Trophoblast cell (in vitro differentiated cells and primary cell): ENCODE data around the gene RBFOX2.

Experiments used
- DNase-seq, 2 donors: peaks; one replicate each; pipeline ENCODE4 v3.0.0-alpha.2; 2016
- H2AFZ ChIP-seq: 2 replicates; pipeline ENCODE4 v1.6.1; 2013; ENCODE audit warnings: low read length, moderate library complexity, mild to moderate bottlenecking; ENCODE audit not compliant: insufficient read depth, poor library complexity
- H2AK5ac ChIP-seq: 2 replicates; pipeline ENCODE4 v1.6.1; 2013; ENCODE audit warnings: mild to moderate bottlenecking, low read length
- H2BK120ac ChIP-seq: 2 replicates; pipeline ENCODE4 v1.6.1; 2013; ENCODE audit warnings: low read length, mild to moderate bottlenecking, moderate library complexity; ENCODE audit not compliant: insufficient read depth, poor library complexity
- H2BK12ac ChIP-seq: 2 replicates; pipeline ENCODE4 v1.6.1; 2013; ENCODE audit warnings: mild to moderate bottlenecking, low read length, moderate library complexity
- H2BK5ac ChIP-seq: 2 replicates; pipeline ENCODE4 v1.6.1; 2013; ENCODE audit warnings: low read length, low read depth, moderate library complexity, mild to moderate bottlenecking; ENCODE audit not compliant: poor library complexity
- H3K14ac ChIP-seq: 2 replicates; pipeline ENCODE4 v1.6.1; 2013; ENCODE audit warnings: mild to moderate bottlenecking, low read length
- H3K18ac ChIP-seq: 2 replicates; pipeline ENCODE4 v1.6.1; 2013; ENCODE audit warnings: mild to moderate bottlenecking, low read length
- H3K23ac ChIP-seq: 2 replicates; pipeline ENCODE4 v1.6.1; 2013; ENCODE audit warnings: low read length
- H3K27ac ChIP-seq: 2 replicates; pipeline ENCODE4 v1.5.1; 2013; ENCODE audit warnings: low read depth, mild to moderate bottlenecking, inconsistent platforms, low read length, moderate library complexity
- H3K27me3 ChIP-seq: 2 replicates; pipeline ENCODE4 v1.6.1; 2013; ENCODE audit warnings: inconsistent platforms, mild to moderate bottlenecking, low read length, moderate library complexity; ENCODE audit not compliant: insufficient read depth
- H3K36me3 ChIP-seq, 2 experiments: 1 replicate in 1 of 2; 2 replicates in 1 of 2; pipeline ENCODE4 v1.6.1; 2013; ENCODE audit warnings: low read length in 2 of 2, mild to moderate bottlenecking in 2 of 2, moderate library complexity in 1 of 2; ENCODE audit not compliant: insufficient read depth in 2 of 2, control insufficient read depth in 1 of 2
- H3K4ac ChIP-seq: 2 replicates; pipeline ENCODE4 v1.6.1; 2013; ENCODE audit warnings: low read depth, mild to moderate bottlenecking, low read length, moderate library complexity
- H3K4me1 ChIP-seq, 2 experiments: 1 replicate in 1 of 2; 2 replicates in 1 of 2; pipeline ENCODE4 v1.6.1; 2013; ENCODE audit warnings: low read length in 2 of 2, mild to moderate bottlenecking in 2 of 2, moderate library complexity in 1 of 2; ENCODE audit not compliant: insufficient read depth in 2 of 2, control insufficient read depth in 1 of 2
- H3K4me2 ChIP-seq: 2 replicates; pipeline ENCODE4 v1.6.1; 2013; ENCODE audit warnings: inconsistent platforms, mild to moderate bottlenecking, low read length, moderate library complexity
- H3K4me3 ChIP-seq: 2 replicates; pipeline ENCODE4 v1.5.1; 2013; ENCODE audit warnings: mild to moderate bottlenecking, low read depth, low read length, inconsistent platforms
- H3K79me1 ChIP-seq: one replicate; pipeline ENCODE4 v1.6.1; 2013; ENCODE audit warnings: low read length
- H3K79me2 ChIP-seq: 2 replicates; pipeline ENCODE4 v1.6.1; 2013; ENCODE audit warnings: low read length, mild to moderate bottlenecking; ENCODE audit not compliant: control insufficient read depth, insufficient read depth, poor library complexity
- H3K9ac ChIP-seq: 2 replicates; pipeline ENCODE4 v1.6.1; 2013; ENCODE audit warnings: mild to moderate bottlenecking, low read length
- H3K9me3 ChIP-seq: 2 replicates; pipeline ENCODE4 v1.6.1; 2013; ENCODE audit warnings: low read depth, mild to moderate bottlenecking, control low read depth, inconsistent platforms, low read length; ENCODE audit not compliant: insufficient read depth
- H4K12ac ChIP-seq: 2 replicates; pipeline ENCODE4 v1.6.1; 2013; ENCODE audit warnings: low read depth, mild to moderate bottlenecking, low read length, moderate library complexity
- H4K8ac ChIP-seq: 2 replicates; pipeline ENCODE4 v1.6.1; 2013; ENCODE audit warnings: low read depth, mild to moderate bottlenecking, low read length, moderate library complexity
- H4K91ac ChIP-seq: one replicate; pipeline ENCODE4 v1.6.1; 2013; ENCODE audit warnings: low read depth, mild to moderate bottlenecking, low read length, moderate library complexity
- WGBS: extraction: QIAGEN DNeasy Blood & Tissue Kit; methylation state at CpG from one replicate; pipeline ENCODE4 v1.1.7; 2013; ENCODE audit warnings: missing lambda C conversion rate; ENCODE audit not compliant: insufficient read length, insufficient coverage; ENCODE audit errors: extremely low coverage; 5-methylcytosine and 5-hydroxymethylcytosine counted together

RBFOX2 gene

DNA sequence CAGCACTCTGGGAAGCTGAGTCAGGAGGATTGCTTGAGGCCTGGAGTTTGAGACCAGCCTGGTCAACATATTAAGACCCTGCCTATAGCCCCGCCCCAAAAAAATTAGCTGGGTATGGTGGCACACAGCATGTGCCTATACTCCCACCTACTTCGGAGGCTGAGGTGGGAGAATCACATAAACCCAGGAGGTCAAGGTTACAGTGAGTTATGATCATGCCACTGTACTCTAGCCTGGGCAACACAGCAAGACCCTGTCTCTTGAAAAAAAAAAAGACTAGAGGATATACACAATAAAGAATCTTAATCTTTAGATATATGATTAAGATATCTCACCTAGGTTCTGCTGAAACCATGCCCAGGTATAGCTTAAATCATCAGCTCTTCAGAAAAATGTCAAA, 174.3 kb downstream of the RBFOX2 start:
- H3K27ac ChIP-seq: no peak overlapping the region
- H2AK5ac ChIP-seq: no peak overlapping the region
- H3K14ac ChIP-seq: no peak overlapping the region
- H3K36me3 ChIP-seq: no peaks in the 10 kb centered on the region
- no peak overlapping the region for H3K4ac ChIP-seq
- H2AFZ ChIP-seq: no peak overlapping the region
- no peak for DNase-seq
- no peaks in the 10 kb centered on the region for H3K27me3 ChIP-seq
- WGBS: no CpG with 5 or more reads among the region's 2 CpGs
- no peak overlapping the region for H3K18ac ChIP-seq
- H3K4me1 ChIP-seq: no peaks in the 10 kb centered on the region
- H3K79me2 ChIP-seq: no peaks in the 10 kb centered on the region
- no peak overlapping the region for H4K91ac ChIP-seq
- H3K23ac ChIP-seq: no peak overlapping the region
- no peak overlapping the region for H2BK12ac ChIP-seq
- no peaks in the 10 kb centered on the region for H3K9me3 ChIP-seq
- H2BK120ac ChIP-seq: no peak overlapping the region
- no peaks in the 10 kb centered on the region for H3K79me1 ChIP-seq
- H2BK5ac ChIP-seq: no peak overlapping the region
- H3K4me2 ChIP-seq: no peak overlapping the region
- H3K9ac ChIP-seq: no peak overlapping the region
- no peak overlapping the region for H4K12ac ChIP-seq
- H3K4me3 ChIP-seq: no peak overlapping the region
- H4K8ac ChIP-seq: no peak overlapping the region

- Histone ChIP-seq H2BK12ac (no peak overlapping the region), H3K4ac (no peak overlapping the region), H3K4me3 (no peak overlapping the region), H3K27ac (no peak overlapping the region), H3K18ac (no peak overlapping the region), H3K14ac (no peak overlapping the region), H2BK5ac (no peak overlapping the region), H4K8ac (no peak overlapping the region), H4K91ac (no peak overlapping the region), H3K9ac (no peak overlapping the region), H2BK120ac (no peak overlapping the region), H3K4me1 (no peaks in the 10 kb centered on the region), H3K23ac (no peak overlapping the region), H3K4me2 (no peak overlapping the region), H4K12ac (no peak overlapping the region), H3K36me3 (no peaks in the 10 kb centered on the region), H2AFZ (no peak overlapping the region), H2AK5ac (no peak overlapping the region), H3K79me1 (no peaks in the 10 kb centered on the region), H3K9me3 (no peaks in the 10 kb centered on the region), H3K27me3 (no peaks in the 10 kb centered on the region), H3K79me2 (no peaks in the 10 kb centered on the region)
- no peak for DNase-seq
Measured at GRCh38 chr22:35852076-35852475, 176.5 kb downstream of the RBFOX2 start.

GRCh38 chr22:35850831-35851230, 177.8 kb downstream of the RBFOX2 start:
- H2AFZ ChIP-seq: no peak overlapping the region
- H3K9me3 ChIP-seq: no peaks in the 10 kb centered on the region
- no peak overlapping the region for H3K9ac ChIP-seq
- no peaks in the 10 kb centered on the region for H3K36me3 ChIP-seq
- H3K79me1 ChIP-seq: no peaks in the 10 kb centered on the region
- no peak overlapping the region for H4K91ac ChIP-seq
- no peak overlapping the region for H2BK12ac ChIP-seq
- H3K27ac ChIP-seq: no peak overlapping the region
- no peaks in the 10 kb centered on the region for H3K4me1 ChIP-seq
- no peak overlapping the region for H3K23ac ChIP-seq
- H3K4ac ChIP-seq: no peak overlapping the region
- no peaks in the 10 kb centered on the region for H3K27me3 ChIP-seq
- H3K79me2 ChIP-seq: no peaks in the 10 kb centered on the region
- H2AK5ac ChIP-seq: no peak overlapping the region
- H3K4me2 ChIP-seq: no peak overlapping the region
- DNase-seq: no peak
- H3K4me3 ChIP-seq: no peak overlapping the region
- no peak overlapping the region for H4K8ac ChIP-seq
- no peak overlapping the region for H3K18ac ChIP-seq
- H2BK5ac ChIP-seq: no peak overlapping the region
- no CpG with 5 or more reads among the region's 5 CpGs for WGBS
- H2BK120ac ChIP-seq: no peak overlapping the region
- H4K12ac ChIP-seq: no peak overlapping the region
- H3K14ac ChIP-seq: no peak overlapping the region

GRCh38 chr22:35846804-35847203, 181.8 kb downstream of the RBFOX2 start:
- Histone ChIP-seq H3K79me2 (no peaks in the 10 kb centered on the region), H3K23ac (no peak overlapping the region), H3K27ac (no peak overlapping the region), H3K4ac (no peak overlapping the region), H4K8ac (no peak overlapping the region), H3K36me3 (no peaks in the 10 kb centered on the region), H3K18ac (no peak overlapping the region), H3K14ac (no peak overlapping the region), H3K79me1 (peaks cover 1% of the 10 kb centered on the region), H3K4me1 (no peaks in the 10 kb centered on the region), H4K91ac (no peak overlapping the region), H2BK5ac (no peak overlapping the region), H2BK120ac (no peak overlapping the region), H2BK12ac (no peak overlapping the region), H2AK5ac (no peak overlapping the region), H3K4me3 (no peak overlapping the region), H2AFZ (no peak overlapping the region), H3K27me3 (no peaks in the 10 kb centered on the region), H3K9ac (no peak overlapping the region), H3K4me2 (no peak overlapping the region), H4K12ac (no peak overlapping the region), H3K9me3 (no peaks in the 10 kb centered on the region)
- no CpG with 5 or more reads among the region's 1 CpG for WGBS
- DNase-seq: no peak
